HEK293 (cell line): ENCODE data around the gene TSHR.

Experiments used
- ATF2 ChIP-seq: fragments of 450-650 bp; formaldehyde crosslinking; IDR thresholded peaks from 2 replicates; pipeline ENCODE4 v1.5.1; 2016; ENCODE audit warnings: missing biosample characterization, missing genetic modification characterization, low read depth
- SALL2 ChIP-seq: fragments of 450-650 bp; formaldehyde crosslinking; IDR thresholded peaks from 2 replicates; pipeline ENCODE4 v1.5.0; 2017; ENCODE audit warnings: missing biosample characterization, mild to moderate bottlenecking, missing genetic modification characterization, borderline replicate concordance
- ZNF658 ChIP-seq: fragments of 450-650 bp; formaldehyde crosslinking; IDR thresholded peaks from 2 replicates; pipeline ENCODE4; 2016; ENCODE audit warnings: missing biosample characterization, missing genetic modification characterization
- ZNF843 ChIP-seq: fragments of 450-650 bp; formaldehyde crosslinking; IDR thresholded peaks from 2 replicates; pipeline ENCODE4 v1.5.1; 2016; ENCODE audit warnings: missing biosample characterization, missing genetic modification characterization

GRCh38 chr14:80930836-80931389 is 24.5 kb upstream of the TSHR start:
- TF ChIP-seq ZNF658 (no peak), SALL2 (tag by site-specific recombination) (no peak), ZNF843 (tag by site-specific recombination) (no peak), ATF2 (tag by site-specific recombination) (no peak)
